Measurements from ENCODE around the gene KBTBD3.
A peak's percentile ranks its signal among the peaks of the same experiment; 100 is the strongest.

The KBTBD3 gene

GRCh38 chr11:106076919-106077608, at the start of gene KBTBD3:
TSS of gene KBTBD3 (minus strand) at chr11:106077347. CDS start at chr11:106059097, 18,250 bp downstream.
- DNase-seq = peak; percentile 96

DNA sequence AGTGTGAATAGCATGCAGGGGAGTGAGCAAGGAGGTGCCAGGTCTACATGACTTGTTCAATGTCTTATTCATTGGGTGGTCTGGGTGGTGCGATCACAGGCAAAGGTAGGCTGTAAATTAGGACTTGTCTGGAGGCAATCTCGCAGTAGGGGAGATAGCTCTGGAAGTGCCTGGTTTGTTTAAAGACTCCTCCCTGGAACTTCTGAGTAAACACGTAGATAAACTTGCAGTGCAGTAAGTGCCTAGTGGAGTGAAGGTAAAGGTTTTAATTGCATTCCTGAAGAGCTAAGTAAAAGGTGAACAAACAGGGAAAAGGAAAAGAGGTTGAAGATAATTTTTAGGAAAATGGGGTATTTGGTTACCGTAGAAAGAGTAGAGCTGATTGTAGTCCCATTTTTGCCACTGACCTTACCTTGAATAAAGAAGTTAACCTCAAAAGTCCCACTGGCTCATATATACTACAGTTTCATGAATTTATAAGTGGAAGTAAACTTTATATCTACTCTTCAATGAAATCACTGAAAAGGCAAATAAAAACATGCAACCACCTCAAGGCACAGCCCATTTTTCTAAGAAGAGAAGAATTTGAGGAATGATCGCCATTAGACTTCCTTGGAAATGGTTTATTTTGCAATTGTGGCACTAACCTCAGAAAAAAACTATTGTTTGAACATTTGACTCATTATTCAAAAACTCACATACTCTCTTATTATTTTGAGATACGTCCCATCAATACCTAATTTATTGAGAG, 44.6 kb upstream of the KBTBD3 start:
- no peak for DNase-seq

GRCh38 chr11:106105986-106106385, 28.8 kb upstream of the KBTBD3 start:
- DNase-seq = no peak

- DNase-seq = no peak
Measured at GRCh38 chr11:106101819-106102218, 24.7 kb upstream of the KBTBD3 start.

DNA sequence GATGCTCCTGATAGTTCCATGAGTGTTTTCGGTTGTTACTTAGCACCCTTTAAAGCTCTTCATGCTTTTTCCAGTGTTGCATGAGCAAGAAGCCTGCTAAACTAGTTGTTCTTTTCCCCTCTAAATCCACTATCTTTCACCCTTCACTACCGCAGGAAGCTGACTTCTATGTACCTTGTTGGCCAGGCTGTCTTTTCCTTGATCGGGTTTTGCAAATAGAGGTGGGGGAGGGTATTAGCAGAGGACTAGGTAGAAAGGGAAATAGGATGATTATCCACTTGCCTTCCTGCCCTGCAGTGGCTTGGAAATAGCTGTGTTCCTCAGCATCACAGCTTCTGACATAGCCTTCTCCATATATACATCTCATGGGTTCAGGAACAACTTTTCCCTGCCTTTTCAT, 24.2 kb upstream of the KBTBD3 start:
- no peak for DNase-seq

GRCh38 chr11:106098893-106099553, 21.9 kb upstream of the KBTBD3 start:
- no peak for DNase-seq

GRCh38 chr11:106092446-106092845, 15.3 kb upstream of the KBTBD3 start:
- no peak for DNase-seq

DNA sequence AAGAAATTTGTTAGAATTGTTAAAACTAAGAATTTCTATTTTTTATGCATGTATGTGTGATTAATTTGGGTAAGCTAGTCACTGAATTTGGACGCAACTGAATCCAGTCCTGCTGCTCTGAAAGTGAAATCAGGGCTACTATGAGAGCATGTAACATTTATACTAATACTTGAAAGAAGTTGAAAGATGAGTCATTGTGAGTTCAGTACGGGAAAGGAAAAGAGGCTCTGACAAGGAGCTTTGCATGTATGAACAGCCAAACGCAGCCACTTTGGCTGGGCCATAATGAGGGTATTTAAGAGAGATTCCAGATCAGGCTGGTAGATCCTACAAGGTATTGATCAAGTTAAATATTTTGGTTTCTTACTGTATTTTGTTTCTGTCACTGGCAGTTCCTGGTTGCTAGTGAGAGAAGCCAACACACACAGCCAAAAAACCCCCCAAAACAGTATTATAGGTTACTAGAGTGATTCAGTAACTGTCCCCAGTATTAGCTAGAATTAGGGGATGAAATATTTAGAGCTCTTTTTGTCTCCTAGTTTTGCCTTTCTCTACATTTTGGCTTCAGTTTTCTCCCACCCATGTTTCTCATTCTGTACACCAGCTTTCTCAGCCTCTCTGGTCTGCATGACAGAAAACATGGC, 14.5 kb upstream of the KBTBD3 start:
- no peak for DNase-seq

GRCh38 chr11:106088896-106089295, 11.7 kb upstream of the KBTBD3 start:
- no peak for DNase-seq

DNA sequence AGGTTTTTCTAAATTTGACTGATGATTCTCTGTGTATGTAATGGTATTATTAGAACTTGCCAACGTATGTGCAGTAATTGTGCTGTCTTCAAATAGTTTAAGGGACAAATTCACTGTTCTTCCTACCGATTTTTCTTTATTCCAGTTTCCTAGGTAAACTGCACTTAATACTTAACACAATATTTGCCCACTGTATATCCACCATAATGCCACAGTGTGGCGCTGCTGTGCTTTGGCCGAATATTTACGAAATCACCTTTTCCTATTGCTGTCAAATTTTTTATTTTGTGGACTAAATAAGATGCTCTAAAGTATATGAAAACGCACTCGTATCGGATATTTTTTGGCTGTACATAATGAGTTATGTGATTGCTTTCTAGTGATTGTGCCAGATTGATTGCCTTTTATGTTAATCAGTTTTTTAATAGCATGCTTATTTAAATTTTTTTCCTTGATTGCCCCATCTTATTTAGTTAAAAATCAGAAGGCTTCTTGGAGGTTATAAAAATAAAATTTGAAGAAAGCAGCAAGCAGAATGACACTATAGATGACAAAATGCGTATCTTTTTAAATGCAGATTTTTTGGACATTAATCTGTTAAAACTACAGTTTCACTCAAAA, 10.8 kb upstream of the KBTBD3 start:
- peak; percentile 62 for DNase-seq

DNA sequence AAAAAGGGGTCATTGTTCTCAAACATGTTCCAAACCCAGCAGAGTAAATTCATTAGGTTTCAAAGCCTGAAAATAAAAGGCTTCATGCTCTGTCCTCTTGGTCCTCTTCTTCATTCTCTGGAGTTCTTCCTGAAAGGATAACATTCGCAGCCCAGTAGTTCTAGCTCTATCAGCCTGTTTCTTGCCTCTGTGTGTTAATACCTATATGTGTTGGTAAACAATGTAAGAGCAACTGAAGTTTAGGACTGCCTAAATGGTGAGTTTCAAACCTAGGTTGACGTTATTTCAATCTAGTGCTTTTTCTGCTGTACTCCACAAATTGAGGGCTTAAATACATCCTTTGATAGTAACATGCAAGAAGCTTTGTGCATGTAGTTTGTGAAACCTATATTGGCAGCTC, 9.7 kb upstream of the KBTBD3 start:
- DNase-seq = no peak

DNA sequence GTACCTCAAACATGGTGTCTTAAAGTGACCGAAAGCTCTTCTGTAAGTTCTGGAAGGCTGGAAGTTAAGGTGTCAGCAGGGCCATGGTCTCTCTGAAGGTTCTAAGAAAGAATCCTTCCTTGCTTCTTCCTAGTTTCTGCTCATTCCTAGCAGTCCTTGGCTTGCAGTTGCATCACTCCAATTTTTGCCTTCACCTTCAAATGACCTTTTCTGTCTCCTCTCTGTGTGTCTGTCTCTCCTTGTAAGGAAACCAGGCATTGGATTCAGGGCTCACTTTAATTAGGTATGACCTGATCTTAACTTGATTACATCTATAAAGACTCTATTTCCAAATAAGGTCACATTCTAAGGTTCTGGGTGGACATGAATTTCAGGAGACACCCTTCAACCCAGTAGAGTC, 9.0 kb upstream of the KBTBD3 start:
- no peak for DNase-seq

- no peak for DNase-seq
Measured at GRCh38 chr11:106082096-106082495, 4.9 kb upstream of the KBTBD3 start.

DNA sequence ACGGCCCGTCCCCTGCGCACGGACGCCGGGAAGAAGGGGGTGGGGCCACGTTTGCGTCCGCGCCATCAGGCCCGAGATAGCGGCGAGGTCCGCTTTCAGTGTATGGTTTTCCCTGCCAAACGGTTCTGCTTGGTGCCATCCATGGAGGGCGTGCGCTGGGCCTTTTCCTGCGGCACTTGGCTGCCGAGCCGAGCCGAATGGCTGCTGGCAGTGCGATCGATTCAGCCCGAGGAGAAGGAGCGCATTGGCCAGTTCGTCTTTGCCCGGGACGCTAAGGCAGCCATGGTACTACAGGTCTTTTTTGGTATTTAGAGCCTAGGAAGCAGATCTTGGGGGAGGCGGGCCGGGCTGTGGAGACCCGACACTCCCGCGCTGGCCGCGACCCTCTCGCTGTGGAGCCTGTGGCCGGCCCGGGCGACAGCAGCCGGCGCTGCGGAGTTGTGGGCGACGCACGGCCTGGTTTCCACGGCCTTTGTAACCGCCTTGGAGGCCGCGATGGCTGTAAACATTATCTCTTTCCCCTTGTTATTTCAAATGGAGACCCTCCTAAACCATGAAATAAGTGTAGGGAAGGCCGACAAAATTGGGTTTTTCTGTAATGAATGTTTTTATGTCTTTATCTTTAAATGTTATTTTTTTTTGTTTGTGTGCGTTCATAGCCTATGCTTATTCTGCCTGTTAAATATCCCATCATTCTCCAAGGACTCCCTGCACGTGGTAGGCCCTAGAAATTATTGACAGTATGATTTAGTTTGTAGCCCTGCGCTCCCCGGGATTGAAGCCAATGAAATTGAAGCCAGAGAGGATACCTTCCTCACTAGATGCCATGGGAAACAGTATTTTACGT, 685 bp upstream of the KBTBD3 start, which contains the start of gene AASDHPPT:
AASDHPPT (plus strand) TSS at position 54 of the 847 bp plus-strand sequence; CDS start at position 103, 49 bp downstream.
- DNase-seq = no peak

DNA sequence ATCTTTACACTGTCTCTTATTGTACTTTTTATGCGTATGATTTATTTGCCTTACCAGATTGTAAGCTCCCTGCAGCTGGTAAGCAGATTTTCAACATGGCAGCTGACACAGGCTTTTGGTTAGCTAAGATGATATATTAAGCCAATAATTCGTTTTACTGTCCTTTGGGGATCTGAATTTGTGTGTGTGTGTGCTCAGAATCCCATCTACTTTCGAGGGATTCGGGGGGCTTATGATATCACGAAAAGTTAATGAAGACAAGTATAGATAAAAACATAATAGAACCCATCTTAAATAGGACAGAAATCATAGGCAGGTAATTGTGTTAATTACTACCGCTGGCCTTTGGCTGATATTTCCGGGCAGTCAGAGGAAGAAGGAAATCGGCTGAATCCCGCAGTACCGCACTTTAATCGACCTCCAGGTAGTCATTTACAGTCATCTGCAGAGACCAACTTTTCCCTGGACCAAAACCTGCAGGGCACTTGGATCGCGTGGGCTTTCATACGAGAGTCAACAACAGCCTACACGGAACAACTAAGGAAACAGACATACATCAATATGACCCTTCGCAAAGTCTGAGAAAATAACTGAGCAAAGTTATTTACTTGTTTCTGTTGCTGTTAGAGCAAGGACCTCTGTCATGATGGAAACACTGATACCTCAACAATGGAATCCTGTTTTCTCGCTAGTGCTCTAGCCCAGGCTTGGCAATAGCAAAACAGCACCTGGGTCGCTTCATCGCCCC, 802 bp downstream of the KBTBD3 start:
- peak; percentile 58 for DNase-seq

DNA sequence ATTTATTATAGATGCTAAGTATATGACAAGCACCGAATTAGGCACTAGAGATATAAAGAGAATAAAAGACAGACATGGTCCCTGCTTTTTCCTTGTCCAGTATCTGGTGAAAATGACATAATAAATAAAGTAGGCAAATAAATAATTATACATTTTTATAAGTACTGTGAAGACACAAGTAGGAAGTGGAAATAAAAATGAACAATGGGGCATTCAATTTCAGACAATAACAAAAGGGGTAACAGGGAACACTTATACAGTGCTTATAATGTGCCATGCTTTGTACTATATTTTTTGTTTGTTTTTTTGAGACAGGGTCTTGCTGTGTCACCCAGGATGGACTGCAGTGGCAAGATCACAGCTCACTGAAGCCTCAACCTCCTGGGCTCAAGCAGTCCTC, 4.3 kb downstream of the KBTBD3 start:
- DNase-seq = no peak

DNA sequence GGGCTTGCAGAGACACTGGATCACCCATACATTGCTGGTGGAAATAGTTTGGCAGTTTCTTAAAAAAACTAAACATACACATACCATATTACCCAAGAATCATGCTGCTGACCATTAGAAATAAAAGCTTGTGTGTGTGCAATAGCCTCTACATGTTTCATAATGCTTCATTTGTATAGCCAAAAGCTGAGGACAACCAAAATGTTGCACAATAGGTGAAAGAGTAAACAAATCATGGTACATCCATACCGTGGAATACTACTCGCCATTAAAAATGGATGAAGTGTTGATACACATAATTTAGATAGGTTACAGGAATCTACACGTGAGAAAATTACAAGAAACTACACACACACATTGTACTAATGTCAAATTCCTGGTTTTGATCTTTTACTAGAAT, 6.5 kb downstream of the KBTBD3 start:
- DNase-seq = no peak

GRCh38 chr11:106063009-106063408, 14.1 kb downstream of the KBTBD3 start:
- DNase-seq = no peak

- DNase-seq = no peak
Measured at GRCh38 chr11:106061954-106062949, 14.9 kb downstream of the KBTBD3 start.
